Stimulated activated CD8-positive, alpha-beta memory T cell treated with anti-CD3 and anti-CD28 coated beads, Interleukin-15, amount 100 ng/mL, for 4 hours (primary cell): ENCODE measurements around the gene EDC3.

Experiments used
- DNase-seq, 2 donors: peaks; one replicate each; pipeline ENCODE4 v3.0.0-alpha.2; 2020; ENCODE audit warnings: low read depth in 2 of 2

EDC3 gene

DNA sequence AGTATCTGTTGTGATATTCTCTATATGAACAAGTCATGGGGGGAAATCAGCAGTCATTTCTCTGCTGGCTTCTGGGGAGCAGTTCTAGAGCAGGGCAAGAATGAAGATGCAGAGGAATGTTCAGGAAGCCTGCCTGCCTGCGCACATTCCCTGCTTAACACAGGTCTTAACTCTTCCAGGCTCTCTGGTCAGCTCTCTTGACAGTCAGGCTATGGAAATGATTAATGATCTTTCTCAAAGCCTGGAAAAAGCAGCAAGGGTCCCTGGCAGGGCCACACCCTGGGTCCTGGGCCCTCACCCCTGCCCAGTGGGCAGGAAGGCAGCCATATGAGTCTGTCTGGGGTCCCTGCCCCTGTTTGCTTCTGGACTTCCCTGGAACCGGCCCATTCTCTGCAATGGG lies 111.6 kb downstream of the EDC3 start:
- no peak for DNase-seq
